ENCODE results near the gene MAP3K6.

Gene MAP3K6

DNA sequence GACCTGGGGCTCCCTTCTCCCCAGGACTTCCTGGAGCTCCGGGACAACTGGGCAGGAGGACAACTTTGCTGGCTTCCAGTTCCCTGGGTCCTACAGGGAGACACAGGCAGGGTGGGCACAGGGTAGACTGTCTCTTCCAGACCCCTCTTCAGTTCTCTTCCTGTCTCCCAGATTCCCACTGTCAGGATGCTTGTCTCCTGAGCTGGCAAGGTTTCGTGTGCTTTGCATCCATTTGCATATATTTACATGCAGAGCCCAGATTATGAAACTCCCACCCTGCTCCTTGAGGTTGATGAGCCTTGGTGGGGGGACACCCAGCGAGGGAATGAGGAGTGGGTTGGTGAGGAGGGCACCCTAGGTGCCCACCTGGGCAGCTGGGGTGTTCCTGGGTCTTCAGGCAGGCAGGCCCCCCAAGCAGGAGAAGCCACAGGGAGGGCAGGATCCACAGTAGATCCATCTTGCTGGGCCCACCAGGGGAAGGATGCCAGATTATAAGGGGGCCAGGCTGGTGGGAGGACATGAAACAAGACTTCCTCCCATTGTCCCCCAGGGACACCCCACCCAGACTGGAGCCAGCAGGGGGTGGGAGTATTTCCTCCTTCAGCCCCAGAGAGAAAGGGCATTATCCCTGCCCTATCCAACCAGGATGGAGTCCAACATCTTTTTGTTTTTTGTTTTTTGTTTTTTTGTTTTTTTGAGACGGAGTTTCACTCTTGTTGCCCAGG lies 7.8 kb upstream of the MAP3K6 start, which contains the start of gene FCN3:
Gene FCN3, minus strand, starts transcription at position 463 of the 725 bp plus-strand sequence. Its CDS starts 6 bp downstream, at position 457.
- DNase-seq (ENCODE audit: low read depth in 3 of 3, low spot score in 1 of 3): no peak

DNA sequence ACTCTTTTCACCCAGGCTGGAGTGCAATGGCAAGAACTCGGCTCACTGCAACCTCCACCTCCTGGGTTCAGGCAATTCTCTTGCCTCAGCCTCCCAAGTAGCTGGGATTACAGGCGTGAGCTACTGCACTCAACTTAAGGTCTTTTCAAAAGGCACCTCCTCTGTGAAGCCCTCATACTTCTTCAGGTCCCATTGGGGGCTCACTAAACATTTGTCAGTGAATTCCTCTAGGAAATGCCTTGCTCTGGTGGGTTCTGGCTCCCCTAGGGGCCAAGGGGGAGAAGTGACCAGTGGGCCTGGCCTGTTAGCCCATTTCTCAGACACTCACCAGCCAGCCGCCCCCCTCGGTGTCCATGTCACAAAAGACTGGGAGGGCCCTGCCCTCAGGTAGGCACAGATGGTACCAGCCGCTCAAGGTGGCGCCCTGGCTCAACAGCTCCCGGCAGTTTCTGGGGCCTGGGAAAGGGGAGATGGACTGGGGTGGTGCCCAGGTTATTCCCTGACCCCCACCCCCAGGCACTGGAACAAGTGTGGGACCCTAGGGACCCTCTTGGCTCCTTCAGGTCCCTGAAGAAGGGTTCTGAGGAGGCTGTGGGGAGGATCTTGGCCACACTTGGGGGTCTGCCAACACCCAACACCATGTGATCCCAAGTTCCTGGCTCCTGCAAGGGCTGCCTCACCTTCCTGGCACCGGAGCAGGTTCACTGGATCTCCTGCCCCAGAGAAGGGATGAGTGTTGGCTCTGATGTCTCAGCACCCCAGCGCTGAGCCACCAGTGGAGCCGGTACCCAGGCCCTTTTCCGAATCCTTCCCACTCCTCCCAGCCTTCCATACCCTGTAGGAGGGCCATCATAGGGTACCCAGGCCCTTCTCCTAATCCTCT lies 6.3 kb upstream of the MAP3K6 start:
- no peak for DNase-seq (ENCODE audit: low read depth in 3 of 3, low spot score in 1 of 3)

DNA sequence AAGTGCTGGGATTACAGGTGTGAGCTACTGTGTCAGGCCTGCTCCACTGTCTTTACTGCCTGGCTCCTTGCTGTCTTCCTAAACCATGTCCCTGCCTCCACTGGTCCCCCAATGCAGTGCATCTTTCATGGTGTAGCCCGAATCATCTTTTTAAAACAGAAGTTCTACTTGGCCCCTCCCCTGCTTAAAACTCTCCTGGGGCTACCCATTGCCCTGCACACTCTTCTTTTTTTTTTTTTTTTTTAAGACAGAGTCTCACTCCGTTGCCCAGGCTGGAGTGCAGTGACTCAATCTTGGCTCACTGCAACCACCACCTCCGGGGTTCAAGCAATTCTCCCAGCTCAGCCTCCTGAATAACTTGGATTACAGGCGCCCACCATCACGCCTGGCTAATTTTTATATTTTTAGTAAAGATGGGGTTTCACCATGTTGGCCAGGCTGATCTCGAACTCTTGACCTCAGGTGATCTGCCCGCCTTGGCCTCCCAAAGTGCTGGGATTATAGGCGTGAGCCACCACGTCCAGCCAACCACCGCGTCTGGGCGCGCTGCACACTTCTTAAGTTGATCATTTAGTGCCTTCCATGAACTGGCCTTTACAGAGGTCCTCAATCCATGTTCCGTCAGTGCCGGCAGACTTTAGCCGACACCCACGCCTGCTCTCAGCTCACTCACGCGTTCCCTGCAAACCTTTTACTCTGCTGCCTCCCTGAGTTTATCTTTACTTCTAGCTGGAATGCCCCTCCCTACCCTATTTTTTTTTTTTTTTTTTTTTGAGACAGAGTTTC lies 5.5 kb upstream of the MAP3K6 start:
- no peak for DNase-seq (ENCODE audit: low read depth in 3 of 3, low spot score in 1 of 3)

DNA sequence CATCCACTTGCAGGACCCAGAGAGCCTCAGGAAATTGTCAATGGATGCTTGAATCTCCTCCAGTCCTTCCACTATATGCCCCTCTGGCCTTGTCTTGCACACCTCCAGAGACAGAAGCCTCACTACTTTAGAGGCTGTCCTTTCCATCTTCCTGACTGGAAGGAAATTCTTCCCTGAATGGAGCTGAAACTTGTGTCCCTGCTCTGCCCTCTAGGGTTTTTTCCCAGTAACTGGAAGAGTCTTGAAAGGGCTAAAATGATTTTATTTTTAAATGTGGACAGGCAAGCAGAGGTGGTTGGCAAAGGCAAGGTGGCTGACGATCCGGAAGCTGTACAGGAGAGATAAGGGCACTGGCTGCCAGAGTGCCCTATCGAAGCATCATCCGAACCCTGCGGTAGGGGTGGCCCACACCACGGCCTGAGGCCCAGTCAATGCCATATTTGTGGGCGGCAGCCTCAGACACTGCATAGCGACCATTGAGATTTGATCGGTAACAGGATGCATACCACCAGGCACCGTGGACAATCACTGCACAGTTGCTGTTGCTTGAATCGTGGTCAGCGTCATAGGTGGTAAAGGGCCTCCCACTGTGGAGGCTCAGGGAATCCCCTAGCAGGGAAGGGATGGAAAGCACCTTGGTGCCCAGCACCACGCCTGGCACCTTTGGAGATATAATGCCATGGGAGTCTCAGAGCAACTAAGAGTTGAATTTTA lies 2.3 kb upstream of the MAP3K6 start:
- no peak for DNase-seq (ENCODE audit: low read depth in 3 of 3, low spot score in 1 of 3)

DNA sequence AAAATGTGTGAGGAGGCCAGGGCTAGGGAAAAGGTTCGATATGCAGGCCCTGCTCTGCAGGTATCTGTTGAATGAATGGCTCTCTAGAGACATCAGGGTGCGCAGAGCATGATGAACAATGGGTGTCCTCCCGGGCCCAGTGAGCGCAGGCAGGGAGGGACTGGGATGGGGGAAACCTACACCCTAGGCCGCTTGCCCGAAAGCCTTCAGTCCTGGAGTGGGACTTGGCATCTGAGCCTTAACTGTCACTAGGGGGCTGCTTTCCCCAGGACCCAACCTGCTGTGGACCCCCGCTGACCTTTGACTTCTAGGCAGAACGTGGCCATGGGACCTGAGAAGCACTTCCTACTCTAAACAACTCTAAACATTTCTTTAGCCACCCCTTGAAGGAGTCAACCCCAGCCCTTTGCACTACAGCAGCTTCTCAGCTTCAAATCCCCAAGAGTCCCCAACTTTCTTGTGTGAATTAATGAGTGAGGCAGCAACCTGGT lies 444 bp upstream of the MAP3K6 start:
- DNase-seq (ENCODE audit: low read depth in 3 of 3, low spot score in 1 of 3): no peak

DNA sequence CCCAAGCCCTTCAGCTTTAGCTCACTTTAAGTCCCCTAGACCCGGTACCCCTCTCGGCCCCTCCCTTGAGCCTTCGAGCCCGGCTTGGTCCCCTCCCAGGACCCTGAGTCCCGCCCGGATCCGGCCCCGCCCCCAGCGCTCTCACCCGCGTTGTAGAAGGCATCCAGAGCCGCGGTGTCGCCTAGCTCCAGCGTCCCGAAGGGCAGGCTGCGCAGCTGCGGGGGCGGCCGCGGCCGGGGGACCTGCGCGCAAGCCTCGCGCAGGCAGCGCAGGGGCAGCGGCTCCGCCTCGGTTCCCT lies 699 bp downstream of the MAP3K6 start:
- peak in 1 of 3 donors; percentile 57 for DNase-seq (ENCODE audit: low read depth in 3 of 3, low spot score in 1 of 3)

DNA sequence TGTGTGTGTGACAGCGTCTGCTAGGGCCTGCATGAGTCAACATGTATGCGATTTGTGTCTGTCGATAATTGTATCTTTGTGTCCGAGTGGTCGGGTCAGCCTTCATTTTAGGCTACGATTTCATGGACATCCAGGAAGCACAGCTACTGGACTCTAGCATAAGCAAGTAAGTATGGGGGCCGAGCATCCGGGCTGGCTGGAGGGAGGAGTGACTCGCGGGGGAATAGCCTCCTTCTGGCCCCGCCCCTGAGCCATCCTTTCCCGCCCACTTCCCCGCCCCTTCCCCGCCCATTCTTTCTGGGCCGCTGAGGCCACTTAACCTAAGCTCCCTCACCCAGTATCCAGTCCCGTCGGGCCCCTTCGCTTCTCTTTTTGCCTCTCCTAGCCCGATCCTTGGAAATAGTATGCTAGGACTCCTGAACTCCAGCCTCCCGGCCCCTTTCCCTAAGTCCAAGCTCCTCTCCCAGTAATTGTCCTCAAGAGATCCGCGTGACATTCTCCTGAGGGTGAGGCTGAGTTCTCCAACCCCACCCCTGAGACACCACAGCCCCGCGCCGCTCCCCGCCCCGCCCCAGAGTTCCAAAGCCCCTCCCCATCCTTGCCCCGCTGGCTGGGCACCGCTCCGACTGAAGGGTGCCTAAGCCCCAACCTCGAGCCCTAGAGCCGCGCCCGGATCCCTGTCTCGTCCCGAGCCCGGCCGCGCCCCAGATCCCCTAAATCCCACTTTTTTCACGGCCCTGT lies 1.2 kb downstream of the MAP3K6 start:
- peak; percentile 51 to 71 (median 52) for DNase-seq (ENCODE audit: low read depth in 3 of 3, low spot score in 1 of 3)

DNA sequence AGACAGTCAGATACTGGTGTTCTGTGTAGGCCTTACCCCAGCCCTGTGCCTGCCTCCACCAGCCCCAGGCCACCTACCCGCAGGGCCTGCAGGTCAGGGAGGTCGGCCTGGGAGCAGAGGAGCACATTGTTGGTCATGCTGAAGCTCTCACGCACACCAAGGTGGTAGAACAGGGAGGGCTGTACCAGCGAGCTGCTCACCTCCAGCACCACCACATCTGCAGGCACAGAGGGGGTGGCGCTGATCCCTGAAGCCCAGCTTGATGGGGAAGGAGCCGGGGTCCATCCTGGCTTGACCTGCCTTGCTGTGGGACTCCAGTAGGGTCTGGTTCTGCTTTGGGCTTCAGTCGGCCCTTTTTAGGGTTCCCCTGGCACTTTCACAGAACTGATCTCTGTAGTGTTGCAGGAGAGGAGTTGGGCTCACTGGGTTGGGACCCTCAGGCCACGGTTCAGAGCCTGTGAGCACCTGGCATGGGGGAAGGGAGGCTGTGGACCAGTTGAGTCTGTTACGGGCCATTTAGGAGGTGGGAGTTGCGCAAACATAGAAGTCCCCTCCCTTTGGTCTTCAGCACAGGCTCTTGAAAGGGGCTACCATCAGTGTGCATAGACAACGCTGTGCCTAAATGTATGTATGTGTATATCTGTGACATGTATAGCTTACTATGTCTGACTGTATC lies 1.9 kb downstream of the MAP3K6 start:
- no peak for DNase-seq (ENCODE audit: low read depth in 3 of 3, low spot score in 1 of 3)

DNA sequence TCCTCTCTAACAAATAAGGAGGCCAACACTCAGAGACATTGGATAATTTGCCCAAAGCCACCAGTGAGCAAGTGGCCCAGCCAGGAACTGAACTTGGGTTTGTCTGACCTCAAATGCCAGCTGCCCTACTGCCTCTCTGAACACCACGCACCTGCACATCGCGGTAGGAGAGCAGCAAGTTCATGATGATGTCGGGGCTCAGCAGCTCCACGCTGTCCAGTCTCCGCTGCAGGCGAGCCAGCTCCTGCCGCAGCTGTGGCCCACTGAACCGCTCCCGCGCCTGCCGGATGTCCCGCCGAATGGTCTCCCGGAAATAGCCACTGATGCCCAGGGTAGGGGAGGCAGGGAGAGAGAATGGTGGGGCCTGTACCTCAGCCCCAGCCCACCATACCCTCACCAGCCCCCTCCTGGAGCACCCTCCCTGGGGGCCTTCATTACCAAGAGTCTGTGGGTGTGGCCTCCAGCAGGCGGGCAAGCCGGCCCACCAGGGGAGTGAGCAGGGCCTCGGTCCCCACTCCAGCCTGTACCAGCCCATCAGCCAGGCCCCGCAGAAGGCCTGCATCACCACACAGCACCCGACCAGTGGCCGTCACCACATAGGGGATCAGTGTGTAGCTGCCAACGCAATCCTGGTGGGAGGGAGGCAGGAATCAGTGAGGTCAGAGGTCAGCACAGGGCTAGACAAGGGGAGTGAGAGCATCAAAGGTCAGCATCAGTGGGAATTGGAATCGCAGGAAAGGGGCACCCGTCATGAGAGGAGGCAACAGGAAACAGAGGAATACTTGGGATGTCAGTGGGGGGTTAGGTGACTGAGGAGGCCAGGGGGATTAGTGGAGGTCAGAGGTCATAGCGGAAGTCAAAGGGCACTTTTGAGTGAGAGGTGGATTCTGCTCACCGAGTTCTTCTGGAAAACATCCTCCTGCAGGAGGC lies 2.7 kb downstream of the MAP3K6 start:
- no peak for DNase-seq (ENCODE audit: low read depth in 3 of 3, low spot score in 1 of 3)

DNA sequence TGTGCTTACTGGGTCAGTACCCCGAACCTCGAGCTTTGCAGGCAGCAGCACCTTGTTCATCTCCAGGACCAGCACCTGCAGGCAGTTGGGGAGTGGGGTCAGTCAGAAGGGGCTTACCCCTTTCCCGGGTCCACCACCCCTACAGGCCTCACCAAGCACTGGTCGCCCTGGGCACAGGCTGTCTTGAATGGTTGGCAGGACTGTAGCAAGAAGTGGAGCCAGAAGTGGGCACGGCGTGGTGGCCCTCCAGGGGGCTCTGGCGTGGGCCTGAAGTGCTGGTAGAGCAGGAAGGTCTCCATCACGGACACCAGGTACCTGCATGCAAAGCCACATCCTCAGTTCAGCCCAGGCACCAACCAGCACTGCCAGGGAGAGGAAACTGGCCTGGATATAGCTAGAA lies 5.2 kb downstream of the MAP3K6 start:
- no peak for DNase-seq (ENCODE audit: low read depth in 3 of 3, low spot score in 1 of 3)

DNA sequence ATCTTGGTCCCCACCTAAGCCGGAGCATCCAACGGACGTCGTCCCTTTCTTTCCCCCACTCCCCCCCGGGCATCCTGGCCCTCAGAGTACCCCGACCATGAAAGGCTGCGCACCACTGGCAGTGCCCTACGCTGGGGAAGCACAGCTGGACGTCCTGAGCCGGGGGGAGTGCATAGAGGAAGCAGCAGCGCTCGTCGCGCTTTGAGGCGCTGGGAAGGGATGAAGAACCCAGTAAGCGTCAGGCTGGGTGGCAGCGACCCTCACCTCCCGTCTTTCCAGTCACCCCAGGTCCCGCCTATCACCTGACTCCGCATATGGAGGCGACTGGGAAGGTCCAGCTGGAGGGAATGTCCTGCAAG lies 5.7 kb downstream of the MAP3K6 start:
- DNase-seq (ENCODE audit: low read depth in 3 of 3, low spot score in 1 of 3): no peak

DNA sequence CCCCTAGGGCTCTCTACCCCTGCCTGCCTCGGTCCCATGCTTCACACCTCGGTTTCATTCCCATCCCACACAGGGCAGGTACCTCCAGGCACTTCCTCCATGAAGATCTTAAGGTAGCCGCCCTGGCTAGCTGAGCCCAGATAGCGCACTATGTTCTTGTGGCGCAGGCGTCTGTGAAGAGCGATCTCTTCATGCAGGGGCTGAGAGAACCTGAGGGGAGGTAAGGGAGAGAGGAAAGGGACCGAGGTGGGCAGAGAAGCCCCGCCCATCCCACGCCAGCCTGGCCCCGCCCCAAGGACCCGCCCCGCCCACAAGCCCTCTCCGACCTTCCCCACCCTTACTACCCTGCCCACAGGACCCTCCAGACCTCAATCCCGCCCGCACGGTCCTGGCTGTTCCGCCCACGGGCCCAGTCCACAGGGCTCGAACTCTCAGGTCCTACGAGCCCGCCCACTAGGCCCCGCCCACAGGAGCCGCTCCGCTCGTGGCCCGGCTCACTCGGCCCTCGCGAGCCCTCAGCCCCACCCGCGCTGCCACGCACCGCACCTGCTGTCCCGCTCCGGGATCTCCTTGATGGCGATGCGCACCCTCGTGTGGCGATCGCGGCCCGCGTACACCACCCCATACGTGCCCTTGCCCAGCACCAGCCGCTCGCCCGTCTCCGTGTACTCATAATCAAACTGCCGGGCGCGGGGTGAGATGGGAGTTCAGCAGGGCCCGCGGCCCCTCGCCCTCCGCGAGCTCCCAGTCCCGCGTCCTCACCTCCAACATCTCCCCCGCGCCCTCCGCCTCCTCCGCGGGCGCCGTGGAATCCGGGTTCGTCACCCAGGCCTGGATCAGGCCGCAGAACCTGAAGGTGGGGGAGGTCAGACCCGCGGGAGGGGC lies 6.4 kb downstream of the MAP3K6 start:
- DNase-seq (ENCODE audit: low read depth in 3 of 3, low spot score in 1 of 3): peak in 1 of 3 donors; percentile 29

DNA sequence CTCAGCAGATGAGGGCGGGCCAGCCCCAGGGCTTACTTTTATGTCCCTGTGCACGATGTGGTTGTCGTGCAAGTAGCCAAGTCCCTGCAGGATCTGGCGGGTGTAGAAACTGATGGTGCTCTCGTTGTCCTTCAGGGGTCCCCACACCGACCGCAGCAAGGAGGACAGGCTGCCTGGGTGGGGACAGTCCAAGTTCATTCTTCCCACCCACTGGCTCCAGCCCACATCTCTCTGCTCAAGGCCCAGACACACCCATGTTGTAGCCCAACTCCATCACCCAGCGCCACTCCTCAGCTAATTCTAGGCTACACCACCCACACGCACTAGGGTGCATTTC lies 7.0 kb downstream of the MAP3K6 start:
- DNase-seq (ENCODE audit: low read depth in 3 of 3, low spot score in 1 of 3): no peak

DNA sequence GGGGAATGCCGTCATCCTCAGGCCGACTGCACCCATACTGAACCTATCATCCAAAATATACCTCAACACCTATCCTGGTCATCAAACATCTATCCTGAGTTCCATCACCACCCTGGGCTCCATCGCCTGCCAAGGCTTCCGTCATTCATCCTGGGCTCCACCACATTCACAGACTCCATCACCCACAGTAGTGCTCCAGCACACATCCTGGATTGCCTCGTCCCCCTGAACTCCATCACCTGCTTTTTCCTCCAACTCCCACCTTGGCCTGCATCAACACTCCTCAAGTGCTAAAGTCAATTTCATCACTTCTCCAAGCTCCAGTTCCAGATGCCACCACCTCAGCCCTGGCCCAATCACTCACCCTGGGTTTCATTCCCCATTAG lies 7.8 kb downstream of the MAP3K6 start:
- no peak for DNase-seq (ENCODE audit: low read depth in 3 of 3, low spot score in 1 of 3)

DNA sequence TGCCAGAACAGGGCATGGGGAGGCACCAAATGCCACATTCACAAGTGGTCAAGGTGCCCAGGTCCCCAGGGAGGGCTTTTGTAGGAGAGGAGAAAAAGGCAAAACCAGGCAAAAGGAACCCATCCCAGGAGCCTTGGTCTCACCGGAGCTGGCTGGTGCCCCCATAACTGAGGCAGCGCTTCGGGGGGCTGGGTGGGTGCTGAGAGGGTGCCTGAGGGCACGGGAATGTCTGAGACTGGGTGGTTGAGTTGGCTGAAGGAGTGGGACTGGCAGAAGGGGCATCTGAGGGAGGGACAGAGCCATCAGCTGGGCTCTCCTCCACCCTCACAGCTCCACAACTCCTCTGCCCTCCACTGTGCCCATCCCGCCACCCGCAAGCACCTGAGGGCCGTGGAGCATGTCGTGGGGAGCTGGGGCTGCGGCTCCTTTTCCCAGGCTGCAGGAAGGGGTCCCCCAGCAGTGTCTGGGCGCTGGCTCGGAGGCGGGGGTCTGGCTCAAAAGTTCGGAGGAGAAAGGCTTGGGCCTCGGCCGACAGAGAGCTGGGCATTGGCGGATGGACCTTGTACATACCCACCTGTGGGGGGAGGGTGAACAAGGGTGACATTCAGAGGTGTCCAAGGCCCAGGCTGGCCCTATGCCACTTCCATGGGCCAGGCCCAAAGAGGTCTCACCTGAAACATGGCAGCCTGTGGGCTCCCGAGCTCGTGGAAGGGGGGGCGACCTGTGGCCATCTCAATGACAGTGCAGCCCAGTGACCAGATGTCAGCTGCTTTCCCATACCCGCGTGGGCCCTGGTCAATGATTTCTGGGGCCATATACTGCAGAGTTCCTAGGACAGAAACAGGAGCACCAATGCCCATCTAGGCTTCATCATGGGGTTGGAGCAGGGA lies 8.5 kb downstream of the MAP3K6 start:
- DNase-seq (ENCODE audit: low read depth in 3 of 3, low spot score in 1 of 3): no peak

DNA sequence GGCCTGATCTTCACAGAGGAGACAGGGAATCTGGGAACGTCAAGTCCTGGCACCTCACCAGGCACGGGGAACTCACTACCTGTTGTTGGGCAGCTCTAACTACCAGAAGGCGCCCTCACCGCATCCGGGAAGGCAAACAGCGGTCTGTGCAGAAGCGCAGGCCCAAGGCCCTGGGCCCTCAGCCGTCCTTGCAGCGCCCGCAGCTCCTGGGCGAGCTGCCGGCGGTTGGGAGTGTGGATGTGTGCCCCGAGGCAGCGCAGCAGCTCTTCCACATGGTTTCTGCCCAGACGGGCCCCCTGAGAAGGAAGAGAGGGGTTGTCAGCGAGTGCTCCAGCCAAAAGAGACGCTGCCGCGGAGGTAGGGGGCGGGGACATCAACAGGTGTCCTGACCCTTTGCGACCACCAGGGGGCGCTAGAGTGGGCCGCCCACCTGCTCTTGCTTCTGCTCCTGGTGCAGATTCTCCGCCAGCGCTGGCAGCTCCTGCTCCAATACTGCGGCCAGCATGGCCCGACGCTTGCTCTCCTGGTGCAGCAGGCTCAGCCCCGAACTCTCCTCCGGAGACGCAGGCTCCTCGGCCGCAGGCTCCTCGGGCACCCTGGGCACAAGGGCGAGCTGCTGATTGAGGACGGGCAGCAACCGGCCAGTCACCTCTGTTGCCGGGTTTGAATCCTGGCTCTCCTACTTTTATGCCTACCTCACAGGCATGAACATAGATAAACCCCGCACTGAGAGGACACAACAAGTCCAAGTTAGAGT lies 9.3 kb downstream of the MAP3K6 start:
- DNase-seq (ENCODE audit: low read depth in 3 of 3, low spot score in 1 of 3): peak; percentile 56 to 80 (median 69)
